CD4-positive, alpha-beta T cell treated with Interleukin-12 subunit alpha and Interleukin-12 subunit beta, for 1 hour (primary cell): Measurements from ENCODE around the gene POTEG.
"Not testable (repeated sequence)": the region's sequence is repeated elsewhere in the genome, so short reads cannot be mapped to it uniquely, and the experiment has no call there.

Experiments used
- DNase-seq: peaks from one replicate; pipeline ENCODE4 v3.0.0-alpha.2; 2020

The POTEG gene

DNA sequence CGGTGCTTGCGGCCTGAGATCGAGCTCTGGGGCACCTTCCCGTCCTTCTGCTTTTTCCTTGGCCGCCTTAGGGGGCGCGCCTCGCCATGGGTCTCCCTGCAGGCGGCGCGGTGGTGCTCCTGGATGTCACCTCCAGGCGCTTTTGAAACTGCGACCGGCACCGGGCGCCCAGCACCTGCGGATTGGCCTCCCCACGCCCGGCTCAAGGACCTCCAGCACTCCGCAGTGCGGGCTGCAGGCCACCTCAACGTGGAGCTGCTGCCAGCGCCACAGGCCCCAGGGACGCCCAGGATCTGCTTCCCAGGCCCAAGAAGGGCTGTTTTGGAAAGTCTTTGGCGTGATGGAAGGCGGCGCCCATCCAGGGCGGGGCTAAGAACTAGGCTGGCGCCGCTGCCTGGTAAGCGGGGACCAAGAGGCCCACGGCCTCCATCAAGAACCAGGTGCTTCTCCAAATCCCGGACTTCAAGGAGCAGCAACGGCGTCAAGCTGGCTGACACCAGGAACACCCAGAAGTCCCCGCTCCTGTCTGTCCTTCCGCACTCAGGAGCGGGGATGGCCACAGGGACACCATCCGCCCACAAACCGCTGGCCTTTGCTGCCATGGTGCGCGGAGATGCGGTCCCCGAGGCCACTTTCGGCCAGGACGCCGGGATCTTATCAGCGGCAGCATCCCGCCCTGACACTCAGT is 61.2 kb downstream of the POTEG start:
- DNase-seq, result not testable (repeated sequence)

DNA sequence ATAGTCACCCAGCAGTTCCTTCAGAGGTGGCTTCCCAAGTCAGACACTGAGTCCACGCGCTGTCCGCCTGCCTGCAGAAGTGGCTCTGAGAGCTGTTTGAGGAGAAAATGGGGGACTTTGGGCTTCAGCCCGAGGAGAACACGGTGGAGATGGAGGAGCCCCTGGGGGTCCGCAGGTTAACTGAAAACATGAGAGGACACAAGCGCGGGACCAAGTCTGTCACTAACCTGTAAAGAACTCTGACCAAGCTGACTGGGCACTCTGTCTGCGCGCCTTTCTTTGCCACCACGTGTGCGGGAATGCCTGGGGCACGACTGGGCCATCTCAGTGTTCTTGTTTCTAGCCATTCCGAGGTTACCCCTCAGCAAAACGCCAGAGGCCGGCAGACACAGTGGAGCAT is 62.4 kb downstream of the POTEG start:
- not testable (repeated sequence) for DNase-seq

DNA sequence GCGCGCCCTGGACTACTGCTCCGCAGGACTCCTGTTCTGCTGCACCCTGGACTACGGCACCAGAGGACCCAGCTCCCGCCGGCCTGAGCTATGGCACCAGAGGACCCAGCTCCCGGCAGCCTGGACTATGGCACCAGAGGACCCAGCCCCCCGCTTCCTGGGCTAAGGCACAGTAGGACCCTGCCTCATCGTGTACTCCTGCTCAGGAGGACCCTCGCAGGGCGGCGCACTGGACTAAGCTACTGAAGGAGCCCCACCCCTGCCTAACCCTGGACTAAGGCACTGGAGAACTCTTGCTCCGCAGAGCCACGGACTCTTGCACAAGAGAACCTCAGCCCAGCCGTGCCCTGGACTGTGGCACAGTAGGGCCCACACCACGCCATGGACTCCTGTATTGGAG is 71.3 kb downstream of the POTEG start:
- DNase-seq, result not testable (repeated sequence)

DNA sequence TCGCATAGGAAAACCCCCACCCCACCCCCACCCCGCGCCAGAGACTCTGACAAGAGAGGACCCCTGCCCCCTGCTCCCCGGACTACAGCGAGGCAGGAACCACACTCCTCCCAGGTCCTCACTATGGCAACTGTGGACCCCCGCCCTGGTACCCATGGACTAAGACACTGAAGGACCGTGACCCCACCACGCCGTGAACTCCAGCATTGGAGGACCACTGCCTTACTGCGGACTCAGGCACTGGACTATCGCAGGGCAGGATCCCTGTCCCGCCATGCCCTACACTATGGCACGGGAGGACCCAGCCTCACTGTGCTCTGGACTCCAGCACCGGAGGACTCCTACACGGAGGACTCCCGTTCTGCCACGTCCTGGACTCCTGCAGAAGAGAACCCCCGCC is 71.8 kb downstream of the POTEG start:
- DNase-seq, result not testable (repeated sequence)

DNA sequence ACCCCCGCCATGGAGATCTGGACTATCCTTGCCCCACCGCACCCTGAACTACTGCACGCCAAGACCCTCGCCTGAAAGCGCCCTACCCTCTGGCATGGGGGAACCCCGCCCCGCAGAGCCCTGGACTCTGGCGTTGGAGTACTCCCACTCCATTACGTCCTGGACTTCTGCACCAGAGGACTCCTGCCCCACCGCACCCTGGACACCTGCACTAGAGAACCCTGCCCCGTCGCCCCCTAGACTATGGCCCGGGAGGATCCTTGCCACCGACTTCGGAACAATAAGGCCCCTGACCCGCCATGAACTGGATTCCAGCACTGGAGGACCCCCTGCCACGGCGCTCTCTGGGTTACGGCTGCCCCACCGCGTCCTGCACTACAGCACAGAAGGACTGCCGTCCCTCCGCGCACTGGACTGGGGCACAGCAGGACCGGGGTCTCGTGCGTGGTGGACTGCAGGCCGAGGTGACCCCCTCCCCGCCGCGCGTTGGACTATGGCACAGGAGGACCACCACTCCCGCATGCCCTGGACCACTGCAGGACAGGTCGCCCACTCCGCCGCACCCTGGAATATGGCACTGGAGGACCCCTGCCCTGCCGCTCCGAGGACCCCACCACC is 72.4 kb downstream of the POTEG start:
- not testable (repeated sequence) for DNase-seq

DNA sequence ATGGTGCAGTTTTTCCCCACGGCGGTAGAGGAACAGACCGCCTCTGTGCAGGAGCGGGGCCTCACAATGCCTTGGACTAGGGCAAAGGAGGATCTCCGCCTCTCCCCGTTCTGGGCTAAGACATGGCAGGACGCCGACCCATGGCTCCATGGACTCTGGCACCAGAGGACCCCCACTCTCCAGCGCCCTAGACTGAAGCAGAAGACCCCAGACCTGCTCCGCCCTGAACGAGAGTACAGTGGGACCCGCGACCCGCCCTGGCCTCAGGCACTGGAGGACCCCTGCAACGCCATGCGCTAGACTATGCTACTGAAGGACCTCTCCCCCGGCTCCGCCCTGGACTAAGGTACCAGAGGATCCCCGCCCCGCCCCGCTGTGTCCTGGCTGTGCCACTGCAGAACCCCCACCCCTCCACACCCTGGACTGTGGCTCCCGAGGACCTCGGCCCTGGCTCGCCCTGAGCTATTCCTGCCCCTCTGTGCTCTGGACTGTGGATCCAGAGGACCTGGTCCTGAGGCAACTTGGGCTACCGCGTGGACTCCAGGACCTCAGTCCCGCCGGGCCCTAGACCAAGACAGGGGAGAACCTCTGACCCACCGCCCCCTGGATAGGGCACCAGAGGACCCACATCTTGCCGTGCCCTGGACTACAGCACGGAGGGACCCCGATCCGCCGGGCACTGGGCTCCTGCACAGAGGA is 73.1 kb downstream of the POTEG start:
- not testable (repeated sequence) for DNase-seq
